ENCODE results near the gene CALHM1.

Gene CALHM1

DNA sequence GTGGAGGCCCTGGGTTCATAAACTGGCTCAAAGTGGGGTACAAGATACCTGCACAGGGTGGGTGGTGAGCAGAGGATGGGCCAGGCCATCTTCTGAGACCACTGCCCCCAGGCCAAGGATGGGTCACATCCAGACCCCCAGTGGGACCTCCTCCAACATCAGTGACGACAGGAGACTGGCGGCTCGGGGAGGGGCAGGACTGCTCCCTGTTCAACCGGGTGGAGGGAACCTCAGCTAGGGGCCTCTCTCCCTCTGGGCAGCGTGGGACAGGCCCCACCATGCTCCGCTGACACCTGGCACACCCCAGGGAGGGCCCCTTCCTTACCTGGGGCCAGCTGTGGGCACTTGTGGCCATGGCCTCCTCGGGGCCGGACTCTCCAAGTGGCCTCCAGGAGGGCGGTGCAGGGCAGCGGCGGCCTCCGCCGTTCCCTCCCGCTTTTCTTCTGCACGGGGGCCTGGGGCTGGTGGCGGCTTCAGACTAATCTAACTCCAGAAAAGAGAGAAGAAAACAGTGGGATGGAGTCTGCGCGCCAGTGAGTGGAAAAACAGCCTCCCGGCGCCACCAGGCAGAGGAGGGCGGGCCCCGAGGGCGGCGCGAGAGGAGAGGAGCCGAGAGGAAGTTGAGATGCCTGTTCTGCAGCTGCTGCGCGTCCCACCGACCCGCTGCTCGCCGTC, 6.7 kb downstream of the CALHM1 start, which contains the start of gene CALHM2:
Gene CALHM2, minus strand, starts transcription at position 540 of the 675 bp plus-strand sequence. CDS start 2,429 bp downstream, outside the sequence.
- H3K4me3 ChIP-seq (ENCODE audit: low read length): peak within 1 kb of the TSS; percentile 32
- H3K9ac ChIP-seq (ENCODE audit: low read length): peak within 1 kb of the TSS; percentile 77
- peak within 1 kb of the TSS; percentile 24 for H3K18ac ChIP-seq (ENCODE audit: low read length)
- H3K27me3 ChIP-seq (ENCODE audit: insufficient read depth, low read length, poor library complexity): no peaks in the 10 kb centered on the region
- H3K23ac ChIP-seq (ENCODE audit: low read length): no peak within 1 kb of the TSS
- peaks cover 6% of the 10 kb centered on the region for H3K36me3 ChIP-seq (ENCODE audit: control insufficient read depth, insufficient read depth, low read length)
- peaks cover 6% of the 10 kb centered on the region for H3K4me1 ChIP-seq (ENCODE audit: control insufficient read depth, low read depth, low read length)
- H3K4me2 ChIP-seq (ENCODE audit: low read length): peak within 1 kb of the TSS; percentile 92
- peak within 1 kb of the TSS; percentile 28 for H3K27ac ChIP-seq (ENCODE audit: low read depth, low read length)
- peak; percentile 73 for DNase-seq
- no peak within 1 kb of the TSS for H2BK5ac ChIP-seq (ENCODE audit: low read length)
- no CpG with 5 or more reads among the region's 32 CpGs for WGBS (ENCODE audit: extremely low coverage, insufficient coverage, low lambda C conversion rate)
- H3K4ac ChIP-seq (ENCODE audit: low read depth, low read length): no peak within 1 kb of the TSS
- no peaks in the 10 kb centered on the region for H3K79me1 ChIP-seq (ENCODE audit: low read length)
- peak within 1 kb of the TSS; percentile 49 for H2AK5ac ChIP-seq (ENCODE audit: low read length)
- H4K8ac ChIP-seq (ENCODE audit: low read depth, low read length): no peak within 1 kb of the TSS
- no peak within 1 kb of the TSS for H2BK120ac ChIP-seq (ENCODE audit: low read depth, low read length)
- no peak within 1 kb of the TSS for H2BK15ac ChIP-seq (replicated peaks; ENCODE audit: low read depth)
- H3K79me2 ChIP-seq (ENCODE audit: control insufficient read depth, insufficient read depth, low read length): no peaks in the 10 kb centered on the region
- peak within 1 kb of the TSS; percentile 93 for H3K56ac ChIP-seq (ENCODE audit: low read length)
- no peak within 1 kb of the TSS for H4K5ac ChIP-seq (ENCODE audit: low read length)

- Histone ChIP-seq H3K79me2 (ENCODE audit: control insufficient read depth, insufficient read depth, low read length) (no peaks in the 10 kb centered on the region), H3K36me3 (ENCODE audit: control insufficient read depth, insufficient read depth, low read length) (peaks cover 7% of the 10 kb centered on the region), H3K27ac (ENCODE audit: low read depth, low read length) (no peak overlapping the region), H3K79me1 (ENCODE audit: low read length) (no peaks in the 10 kb centered on the region), H3K23ac (ENCODE audit: low read length) (no peak overlapping the region), H3K56ac (ENCODE audit: low read length) (peak overlapping the region; percentile 93), H2BK120ac (ENCODE audit: low read depth, low read length) (no peak overlapping the region), H3K18ac (ENCODE audit: low read length) (no peak overlapping the region), H3K27me3 (ENCODE audit: insufficient read depth, low read length, poor library complexity) (no peaks in the 10 kb centered on the region), H2BK5ac (ENCODE audit: low read length) (no peak overlapping the region), H3K4me1 (ENCODE audit: control insufficient read depth, low read depth, low read length) (peaks cover 6% of the 10 kb centered on the region), H4K8ac (ENCODE audit: low read depth, low read length) (no peak overlapping the region), H4K5ac (ENCODE audit: low read length) (no peak overlapping the region), H2AK5ac (ENCODE audit: low read length) (peak overlapping the region; percentile 49), H3K9ac (ENCODE audit: low read length) (peak overlapping the region; percentile 77), H3K4ac (ENCODE audit: low read depth, low read length) (no peak overlapping the region), H3K4me2 (ENCODE audit: low read length) (peak overlapping the region; percentile 92), H2BK15ac (replicated peaks; ENCODE audit: low read depth) (no peak overlapping the region), H3K4me3 (ENCODE audit: low read length) (no peak overlapping the region)
- DNase-seq: peak; percentile 34
- whole genome bisulfite sequencing (ENCODE audit: extremely low coverage, insufficient coverage, low lambda C conversion rate): no CpG with 5 or more reads among the region's 14 CpGs
These were observed 7.4 kb downstream of the CALHM1 start for GRCh38 chr10:103451091-103451813.

GRCh38 chr10:103450201-103450695, 8.5 kb downstream of the CALHM1 start:
- no peak overlapping the region for H3K18ac ChIP-seq (ENCODE audit: low read length)
- H2BK5ac ChIP-seq (ENCODE audit: low read length): no peak overlapping the region
- no peak overlapping the region for H3K9ac ChIP-seq (ENCODE audit: low read length)
- peaks cover 14% of the 10 kb centered on the region for H3K36me3 ChIP-seq (ENCODE audit: control insufficient read depth, insufficient read depth, low read length)
- H3K23ac ChIP-seq (ENCODE audit: low read length): no peak overlapping the region
- H4K8ac ChIP-seq (ENCODE audit: low read depth, low read length): no peak overlapping the region
- no peak overlapping the region for H3K56ac ChIP-seq (ENCODE audit: low read length)
- H3K4ac ChIP-seq (ENCODE audit: low read depth, low read length): no peak overlapping the region
- no CpG with 5 or more reads among the region's 12 CpGs for WGBS (ENCODE audit: extremely low coverage, insufficient coverage, low lambda C conversion rate)
- no peak overlapping the region for H2BK120ac ChIP-seq (ENCODE audit: low read depth, low read length)
- peaks cover 6% of the 10 kb centered on the region for H3K4me1 ChIP-seq (ENCODE audit: control insufficient read depth, low read depth, low read length)
- H3K79me2 ChIP-seq (ENCODE audit: control insufficient read depth, insufficient read depth, low read length): no peaks in the 10 kb centered on the region
- H2AK5ac ChIP-seq (ENCODE audit: low read length): no peak overlapping the region
- no peak overlapping the region for H3K4me3 ChIP-seq (ENCODE audit: low read length)
- H2BK15ac ChIP-seq (replicated peaks; ENCODE audit: low read depth): no peak overlapping the region
- DNase-seq: no peak
- no peak overlapping the region for H3K27ac ChIP-seq (ENCODE audit: low read depth, low read length)
- no peaks in the 10 kb centered on the region for H3K79me1 ChIP-seq (ENCODE audit: low read length)
- H3K4me2 ChIP-seq (ENCODE audit: low read length): no peak overlapping the region
- no peaks in the 10 kb centered on the region for H3K27me3 ChIP-seq (ENCODE audit: insufficient read depth, low read length, poor library complexity)
- H4K5ac ChIP-seq (ENCODE audit: low read length): no peak overlapping the region

DNA sequence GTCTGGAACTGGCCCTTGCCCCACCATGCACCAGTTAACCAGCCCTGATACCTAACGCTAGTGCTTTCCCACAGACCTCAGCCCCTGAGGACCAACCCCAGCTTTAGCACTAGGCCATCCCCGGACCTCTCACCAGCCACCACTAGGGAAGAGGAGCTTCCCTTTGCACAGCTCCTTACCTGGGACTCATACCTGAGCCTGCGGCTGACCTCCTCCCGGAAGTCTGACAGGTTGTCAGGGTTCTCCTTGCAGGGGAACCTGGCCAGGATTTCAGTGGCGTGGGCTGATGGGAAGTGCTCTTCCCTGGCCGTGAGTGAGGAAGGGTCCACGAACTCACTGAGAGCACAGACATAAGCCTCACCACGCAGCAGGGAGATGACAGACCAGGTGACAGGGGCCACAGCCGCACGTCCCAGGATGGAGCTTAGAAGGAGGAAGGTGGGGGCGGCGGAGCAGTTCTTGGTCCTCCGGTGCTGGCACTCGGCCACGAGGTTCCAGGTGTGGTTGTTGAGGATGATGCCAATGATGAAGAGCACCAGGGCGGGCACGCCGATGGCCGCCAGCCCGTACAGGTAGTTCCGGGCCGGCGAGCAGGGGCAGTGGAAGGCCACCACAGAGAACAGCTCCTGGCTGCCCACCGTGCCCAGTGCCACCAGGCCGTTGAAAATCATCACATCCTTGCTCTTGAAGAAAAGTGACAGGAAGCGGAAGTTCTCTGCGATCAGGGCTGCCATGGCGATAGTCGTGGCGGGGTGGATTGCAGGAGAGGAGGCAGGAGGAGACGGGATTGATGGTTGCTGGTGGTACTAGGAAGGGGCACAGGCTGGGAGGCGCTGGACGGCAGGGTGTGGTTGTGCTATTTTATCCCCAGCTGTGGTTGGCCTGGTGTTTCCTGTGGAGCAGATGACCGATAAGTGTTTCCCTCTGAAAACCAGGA, 9.2 kb downstream of the CALHM1 start:
- peaks cover 6% of the 10 kb centered on the region for H3K4me1 ChIP-seq (ENCODE audit: control insufficient read depth, low read depth, low read length)
- no CpG with 5 or more reads among the region's 34 CpGs for WGBS (ENCODE audit: extremely low coverage, insufficient coverage, low lambda C conversion rate)
- H3K36me3 ChIP-seq (ENCODE audit: control insufficient read depth, insufficient read depth, low read length): peaks cover 14% of the 10 kb centered on the region
- no peak overlapping the region for H2BK15ac ChIP-seq (replicated peaks; ENCODE audit: low read depth)
- H3K27me3 ChIP-seq (ENCODE audit: insufficient read depth, low read length, poor library complexity): no peaks in the 10 kb centered on the region
- H3K4me2 ChIP-seq (ENCODE audit: low read length): no peak overlapping the region
- no peak overlapping the region for H2BK5ac ChIP-seq (ENCODE audit: low read length)
- no peak for DNase-seq
- no peak overlapping the region for H2BK120ac ChIP-seq (ENCODE audit: low read depth, low read length)
- no peak overlapping the region for H4K8ac ChIP-seq (ENCODE audit: low read depth, low read length)
- no peak overlapping the region for H3K27ac ChIP-seq (ENCODE audit: low read depth, low read length)
- no peak overlapping the region for H2AK5ac ChIP-seq (ENCODE audit: low read length)
- no peak overlapping the region for H3K56ac ChIP-seq (ENCODE audit: low read length)
- H3K79me2 ChIP-seq (ENCODE audit: control insufficient read depth, insufficient read depth, low read length): no peaks in the 10 kb centered on the region
- H3K23ac ChIP-seq (ENCODE audit: low read length): no peak overlapping the region
- no peak overlapping the region for H3K4ac ChIP-seq (ENCODE audit: low read depth, low read length)
- no peak overlapping the region for H3K18ac ChIP-seq (ENCODE audit: low read length)
- no peaks in the 10 kb centered on the region for H3K79me1 ChIP-seq (ENCODE audit: low read length)
- no peak overlapping the region for H4K5ac ChIP-seq (ENCODE audit: low read length)
- H3K9ac ChIP-seq (ENCODE audit: low read length): no peak overlapping the region
- H3K4me3 ChIP-seq (ENCODE audit: low read length): no peak overlapping the region

DNA sequence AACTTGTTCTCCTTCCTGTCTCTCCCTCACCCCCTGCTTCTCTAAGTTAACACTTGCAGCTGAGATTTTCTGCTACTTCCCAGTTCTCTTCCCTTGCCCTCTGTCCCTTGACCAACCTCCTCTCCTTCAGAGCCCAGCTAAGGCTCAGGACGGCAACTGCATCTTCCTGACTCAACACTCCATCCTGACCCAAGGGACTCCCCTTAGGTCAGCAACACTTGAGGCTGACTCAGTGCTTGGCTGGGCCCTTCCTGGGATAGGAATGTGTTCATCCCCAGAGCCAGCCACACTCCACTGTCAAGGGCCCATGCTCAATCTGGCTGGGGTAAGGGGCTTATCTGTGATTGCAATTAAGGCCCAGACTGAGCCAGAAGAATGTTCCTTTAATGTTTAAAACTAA, 10.0 kb downstream of the CALHM1 start:
- Histone ChIP-seq H3K27ac (ENCODE audit: low read depth, low read length) (no peak overlapping the region), H3K23ac (ENCODE audit: low read length) (no peak overlapping the region), H3K79me1 (ENCODE audit: low read length) (no peaks in the 10 kb centered on the region), H3K27me3 (ENCODE audit: insufficient read depth, low read length, poor library complexity) (no peaks in the 10 kb centered on the region), H3K56ac (ENCODE audit: low read length) (no peak overlapping the region), H3K18ac (ENCODE audit: low read length) (no peak overlapping the region), H4K5ac (ENCODE audit: low read length) (no peak overlapping the region), H3K36me3 (ENCODE audit: control insufficient read depth, insufficient read depth, low read length) (peaks cover 16% of the 10 kb centered on the region), H2BK120ac (ENCODE audit: low read depth, low read length) (no peak overlapping the region), H3K4me1 (ENCODE audit: control insufficient read depth, low read depth, low read length) (peaks cover 6% of the 10 kb centered on the region), H3K4me2 (ENCODE audit: low read length) (no peak overlapping the region), H3K79me2 (ENCODE audit: control insufficient read depth, insufficient read depth, low read length) (no peaks in the 10 kb centered on the region), H3K4me3 (ENCODE audit: low read length) (no peak overlapping the region), H2BK5ac (ENCODE audit: low read length) (no peak overlapping the region), H3K4ac (ENCODE audit: low read depth, low read length) (no peak overlapping the region), H2BK15ac (replicated peaks; ENCODE audit: low read depth) (no peak overlapping the region), H4K8ac (ENCODE audit: low read depth, low read length) (no peak overlapping the region), H3K9ac (ENCODE audit: low read length) (no peak overlapping the region), H2AK5ac (ENCODE audit: low read length) (no peak overlapping the region)
- DNase-seq: peak; percentile 35
- no CpG with 5 or more reads among the region's 1 CpG for WGBS (ENCODE audit: extremely low coverage, insufficient coverage, low lambda C conversion rate)

All from mesendoderm (in vitro differentiated cells).